ENCODE results near the gene PSMD13.

The PSMD13 gene

GRCh38 chr11:283405-284104 lies 46.8 kb downstream of the PSMD13 start:
- no peaks in the 10 kb centered on the region for H3K9me2 ChIP-seq (replicated peaks; ENCODE audit: insufficient read depth, low read length)
- no peaks in the 10 kb centered on the region for H3K4me1 ChIP-seq (ENCODE audit: low read length)
- H3K79me2 ChIP-seq (ENCODE audit: low read length): no peaks in the 10 kb centered on the region
- H3K27me3 ChIP-seq (replicated peaks; ENCODE audit: insufficient read depth, low read length): peaks cover 45% of the 10 kb centered on the region
- no peaks in the 10 kb centered on the region for H3K36me3 ChIP-seq (replicated peaks; ENCODE audit: insufficient read depth, low read length)
- H3K9ac ChIP-seq (ENCODE audit: low read length): no peak overlapping the region
- no peaks in the 10 kb centered on the region for H3K9me3 ChIP-seq (replicated peaks; ENCODE audit: insufficient read depth, low read length)
- H3F3A ChIP-seq (ENCODE audit: insufficient read depth, low read length): no peaks in the 10 kb centered on the region
- no peak for TF ChIP-seq CTCF (IDR thresholded peaks at IDR 0.05; ENCODE audit: low read length)
- no peak for TF ChIP-seq EZH2phosphoT487 (IDR thresholded peaks at IDR 0.05; ENCODE audit: low read length)
- H3K4me2 ChIP-seq (ENCODE audit: low read depth, low read length): no peak overlapping the region
- DNase-seq: no peak
- H3K4me3 ChIP-seq (ENCODE audit: low read length): no peak overlapping the region
- no peak overlapping the region for H2AFZ ChIP-seq (ENCODE audit: low read length)
- no peak overlapping the region for H3K27ac ChIP-seq (ENCODE audit: low read length)
- H4K20me1 ChIP-seq (ENCODE audit: insufficient read depth, low read length): no peaks in the 10 kb centered on the region

- Histone ChIP-seq H3F3A (ENCODE audit: insufficient read depth, low read length) (no peaks in the 10 kb centered on the region), H4K20me1 (ENCODE audit: insufficient read depth, low read length) (no peaks in the 10 kb centered on the region), H3K9me3 (replicated peaks; ENCODE audit: insufficient read depth, low read length) (no peaks in the 10 kb centered on the region), H3K4me2 (ENCODE audit: low read depth, low read length) (no peak overlapping the region), H3K36me3 (replicated peaks; ENCODE audit: insufficient read depth, low read length) (no peaks in the 10 kb centered on the region), H3K9ac (ENCODE audit: low read length) (no peak overlapping the region), H3K4me1 (ENCODE audit: low read length) (no peaks in the 10 kb centered on the region), H3K27me3 (replicated peaks; ENCODE audit: insufficient read depth, low read length) (peaks cover 45% of the 10 kb centered on the region), H2AFZ (ENCODE audit: low read length) (no peak overlapping the region), H3K27ac (ENCODE audit: low read length) (no peak overlapping the region), H3K4me3 (ENCODE audit: low read length) (no peak overlapping the region), H3K9me2 (replicated peaks; ENCODE audit: insufficient read depth, low read length) (no peaks in the 10 kb centered on the region), H3K79me2 (ENCODE audit: low read length) (no peaks in the 10 kb centered on the region)
- TF ChIP-seq EZH2phosphoT487 (IDR thresholded peaks at IDR 0.05; ENCODE audit: low read length) (no peak), EZH2 (optimal IDR thresholded peaks at IDR 0.05; ENCODE audit: low read depth, low read length) (no peak), CTCF (IDR thresholded peaks at IDR 0.05; ENCODE audit: low read length) (no peak)
- no peak for DNase-seq
These were observed 47.6 kb downstream of the PSMD13 start for GRCh38 chr11:284105-285020.

- Histone ChIP-seq H3K4me3 (ENCODE audit: low read length) (no peak overlapping the region), H3K4me1 (ENCODE audit: low read length) (no peaks in the 10 kb centered on the region), H3K9me2 (replicated peaks; ENCODE audit: insufficient read depth, low read length) (no peaks in the 10 kb centered on the region), H3K36me3 (replicated peaks; ENCODE audit: insufficient read depth, low read length) (no peaks in the 10 kb centered on the region), H4K20me1 (ENCODE audit: insufficient read depth, low read length) (no peaks in the 10 kb centered on the region), H3K9me3 (replicated peaks; ENCODE audit: insufficient read depth, low read length) (no peaks in the 10 kb centered on the region), H3K9ac (ENCODE audit: low read length) (no peak overlapping the region), H3K4me2 (ENCODE audit: low read depth, low read length) (no peak overlapping the region), H3K27me3 (replicated peaks; ENCODE audit: insufficient read depth, low read length) (peaks cover 45% of the 10 kb centered on the region), H2AFZ (ENCODE audit: low read length) (no peak overlapping the region), H3F3A (ENCODE audit: insufficient read depth, low read length) (no peaks in the 10 kb centered on the region), H3K27ac (ENCODE audit: low read length) (no peak overlapping the region), H3K79me2 (ENCODE audit: low read length) (no peaks in the 10 kb centered on the region)
- TF ChIP-seq EZH2phosphoT487 (IDR thresholded peaks at IDR 0.05; ENCODE audit: low read length) (no peak), EZH2 (optimal IDR thresholded peaks at IDR 0.05; ENCODE audit: low read depth, low read length) (no peak), CTCF (IDR thresholded peaks at IDR 0.05; ENCODE audit: low read length) (no peak)
- no peak for DNase-seq
These were observed 48.5 kb downstream of the PSMD13 start for GRCh38 chr11:285021-285893.

Measured in MM.1S (cell line).